PC-3 (cell line): Measurements from ENCODE around the gene SH3RF3.

ENCODE experiments used
- CTCF ChIP-seq: fragments of 300-600 bp; sonication (generic); conservative IDR thresholded peaks from 2 replicates; pipeline ENCODE4 v1.5.1; 2017; ENCODE audit warnings: antibody characterized with exemption, low read depth, mild to moderate bottlenecking, low read length
- EZH2 ChIP-seq: fragments of 300-600 bp; sonication (generic); IDR thresholded peaks from one replicate; pipeline ENCODE4 v1.6.1; 2017; ENCODE audit warnings: antibody characterized with exemption, mild to moderate bottlenecking, low read length; ENCODE audit not compliant: unreplicated experiment

GRCh38 chr2:109322641-109323040 is 193.6 kb downstream of the SH3RF3 start:
- no peak for TF ChIP-seq CTCF
- TF ChIP-seq EZH2 = no peak
